GM21723 (cell line): ENCODE measurements around the gene METTL26.

Experiments
- ATAC-seq: cut with Tn5 transposase; IDR thresholded peaks from one replicate; pipeline ENCODE4 v1.9.1; 2021; ENCODE audit warnings: mild to moderate bottlenecking, moderate library complexity; ENCODE audit not compliant: unreplicated experiment

The METTL26 gene

GRCh38 chr16:586047-586644, 50.0 kb downstream of the METTL26 start:
- ATAC-seq, result no peak

- ATAC-seq, result no peak
Observed at GRCh38 chr16:585351-585750, 50.8 kb downstream of the METTL26 start.
